Measurements from ENCODE around the gene PLEKHA4.
"Not testable (repeated sequence)": the region's sequence is repeated elsewhere in the genome, so short reads cannot be mapped to it uniquely, and the experiment has no call there.

PLEKHA4 gene

GRCh38 chr19:48872182-48872883, 3.9 kb upstream of the PLEKHA4 start, which contains the start of gene PPP1R15A:
Gene PPP1R15A (plus strand): TSS chr19:48872421. CDS start chr19:48873234, 813 bp downstream.
- H3K27ac ChIP-seq (ENCODE audit: low read length): peak within 1 kb of the TSS; percentile 100
- H3K9me3 ChIP-seq (ENCODE audit: control insufficient read depth in 1 of 2, low read length in 2 of 2): no peaks in the 10 kb centered on the region
- peaks cover 22 to 44% of the 10 kb centered on the region in 2 donors for H3K36me3 ChIP-seq (ENCODE audit: control insufficient read depth in 1 of 2, insufficient read depth in 2 of 2, low read length in 2 of 2)
- peaks cover 0 to 32% of the 10 kb centered on the region in 2 donors for H3K4me1 ChIP-seq (ENCODE audit: control insufficient read depth in 1 of 2, insufficient read depth in 2 of 2, low read length in 2 of 2)
- H3K27me3 ChIP-seq (ENCODE audit: low read depth, low read length): no peaks in the 10 kb centered on the region
- H3K4me3 ChIP-seq (ENCODE audit: low read depth in 1 of 2, low read length in 2 of 2): peak within 1 kb of the TSS; percentile 97 to 99

- not testable (repeated sequence) for H3K27me3 ChIP-seq (ENCODE audit: low read depth, low read length); H3K27ac ChIP-seq (ENCODE audit: low read length); H3K9me3 ChIP-seq (ENCODE audit: control insufficient read depth in 1 of 2, low read length in 2 of 2)
- Histone ChIP-seq H3K4me1 (ENCODE audit: control insufficient read depth in 1 of 2, insufficient read depth in 2 of 2, low read length in 2 of 2) (peaks cover 0 to 37% of the 10 kb centered on the region in 2 donors), H3K4me3 (ENCODE audit: low read depth in 1 of 2, low read length in 2 of 2) (peak overlapping the region in 1 of 2 donors; percentile 97), H3K36me3 (ENCODE audit: control insufficient read depth in 1 of 2, insufficient read depth in 2 of 2, low read length in 2 of 2) (peaks cover 22 to 43% of the 10 kb centered on the region in 2 donors)
Observed at GRCh38 chr19:48871471-48872181, 3.2 kb upstream of the PLEKHA4 start.

GRCh38 chr19:48870048-48870447, 1.6 kb upstream of the PLEKHA4 start:
- no peak overlapping the region for H3K4me3 ChIP-seq (ENCODE audit: low read depth in 1 of 2, low read length in 2 of 2)
- H3K27ac ChIP-seq (ENCODE audit: low read length): no peak overlapping the region
- peaks cover 0 to 29% of the 10 kb centered on the region in 2 donors for H3K4me1 ChIP-seq (ENCODE audit: control insufficient read depth in 1 of 2, insufficient read depth in 2 of 2, low read length in 2 of 2)
- H3K9me3 ChIP-seq (ENCODE audit: control insufficient read depth in 1 of 2, low read length in 2 of 2): no peaks in the 10 kb centered on the region
- H3K27me3 ChIP-seq (ENCODE audit: low read depth, low read length): no peaks in the 10 kb centered on the region
- H3K36me3 ChIP-seq (ENCODE audit: control insufficient read depth in 1 of 2, insufficient read depth in 2 of 2, low read length in 2 of 2): peaks cover 15 to 29% of the 10 kb centered on the region in 2 donors

- Histone ChIP-seq H3K4me1 (ENCODE audit: control insufficient read depth in 1 of 2, insufficient read depth in 2 of 2, low read length in 2 of 2) (peaks cover 0 to 15% of the 10 kb centered on the region in 2 donors), H3K27me3 (ENCODE audit: low read depth, low read length) (no peaks in the 10 kb centered on the region), H3K4me3 (ENCODE audit: low read depth in 1 of 2, low read length in 2 of 2) (peak overlapping the region; percentile 55 to 59), H3K9me3 (ENCODE audit: control insufficient read depth in 1 of 2, low read length in 2 of 2) (no peaks in the 10 kb centered on the region), H3K27ac (ENCODE audit: low read length) (peak overlapping the region; percentile 86), H3K36me3 (ENCODE audit: control insufficient read depth in 1 of 2, insufficient read depth in 2 of 2, low read length in 2 of 2) (peaks cover 0 to 5% of the 10 kb centered on the region in 2 donors)
Observed at GRCh38 chr19:48867746-48868113, 687 bp downstream of the PLEKHA4 start.

GRCh38 chr19:48867123-48867745, 1.2 kb downstream of the PLEKHA4 start:
- no peaks in the 10 kb centered on the region for H3K27me3 ChIP-seq (ENCODE audit: low read depth, low read length)
- H3K27ac ChIP-seq (ENCODE audit: low read length): no peak overlapping the region
- peak overlapping the region; percentile 55 to 59 for H3K4me3 ChIP-seq (ENCODE audit: low read depth in 1 of 2, low read length in 2 of 2)
- H3K36me3 ChIP-seq (ENCODE audit: control insufficient read depth in 1 of 2, insufficient read depth in 2 of 2, low read length in 2 of 2): peaks cover 0 to under 1% of the 10 kb centered on the region in 2 donors
- no peaks in the 10 kb centered on the region for H3K9me3 ChIP-seq (ENCODE audit: control insufficient read depth in 1 of 2, low read length in 2 of 2)
- peaks cover 0 to 15% of the 10 kb centered on the region in 2 donors for H3K4me1 ChIP-seq (ENCODE audit: control insufficient read depth in 1 of 2, insufficient read depth in 2 of 2, low read length in 2 of 2)

GRCh38 chr19:48866692-48867091, 1.7 kb downstream of the PLEKHA4 start:
- Histone ChIP-seq H3K27ac (ENCODE audit: low read length) (no peak overlapping the region), H3K4me1 (ENCODE audit: control insufficient read depth in 1 of 2, insufficient read depth in 2 of 2, low read length in 2 of 2) (peaks cover 0 to 15% of the 10 kb centered on the region in 2 donors), H3K4me3 (ENCODE audit: low read depth in 1 of 2, low read length in 2 of 2) (peak overlapping the region; percentile 55 to 59), H3K36me3 (ENCODE audit: control insufficient read depth in 1 of 2, insufficient read depth in 2 of 2, low read length in 2 of 2) (peaks cover 0 to under 1% of the 10 kb centered on the region in 2 donors), H3K27me3 (ENCODE audit: low read depth, low read length) (no peaks in the 10 kb centered on the region), H3K9me3 (ENCODE audit: control insufficient read depth in 1 of 2, low read length in 2 of 2) (no peaks in the 10 kb centered on the region)

GRCh38 chr19:48862827-48863226, 5.6 kb downstream of the PLEKHA4 start:
- H3K36me3 ChIP-seq (ENCODE audit: control insufficient read depth in 1 of 2, insufficient read depth in 2 of 2, low read length in 2 of 2): peaks cover 0 to 20% of the 10 kb centered on the region in 2 donors
- no peaks in the 10 kb centered on the region for H3K27me3 ChIP-seq (ENCODE audit: low read depth, low read length)
- no peak overlapping the region for H3K27ac ChIP-seq (ENCODE audit: low read length)
- H3K4me1 ChIP-seq (ENCODE audit: control insufficient read depth in 1 of 2, insufficient read depth in 2 of 2, low read length in 2 of 2): peaks cover 0 to 15% of the 10 kb centered on the region in 2 donors
- H3K4me3 ChIP-seq (ENCODE audit: low read depth in 1 of 2, low read length in 2 of 2): no peak overlapping the region
- H3K9me3 ChIP-seq (ENCODE audit: control insufficient read depth in 1 of 2, low read length in 2 of 2): no peaks in the 10 kb centered on the region

- H3K36me3 ChIP-seq (ENCODE audit: control insufficient read depth in 1 of 2, insufficient read depth in 2 of 2, low read length in 2 of 2): peaks cover 0 to 20% of the 10 kb centered on the region in 2 donors
- H3K9me3 ChIP-seq (ENCODE audit: control insufficient read depth in 1 of 2, low read length in 2 of 2): no peaks in the 10 kb centered on the region
- H3K4me3 ChIP-seq (ENCODE audit: low read depth in 1 of 2, low read length in 2 of 2): no peak overlapping the region
- H3K4me1 ChIP-seq (ENCODE audit: control insufficient read depth in 1 of 2, insufficient read depth in 2 of 2, low read length in 2 of 2): peaks cover 0 to 3% of the 10 kb centered on the region in 2 donors
- no peak overlapping the region for H3K27ac ChIP-seq (ENCODE audit: low read length)
- H3K27me3 ChIP-seq (ENCODE audit: low read depth, low read length): no peaks in the 10 kb centered on the region
Observed at GRCh38 chr19:48861313-48861712, 7.1 kb downstream of the PLEKHA4 start.

- H3K4me1 ChIP-seq (ENCODE audit: control insufficient read depth in 1 of 2, insufficient read depth in 2 of 2, low read length in 2 of 2): no peaks in the 10 kb centered on the region
- H3K27me3 ChIP-seq (ENCODE audit: low read depth, low read length): no peaks in the 10 kb centered on the region
- H3K36me3 ChIP-seq (ENCODE audit: control insufficient read depth in 1 of 2, insufficient read depth in 2 of 2, low read length in 2 of 2): peaks cover 0 to 20% of the 10 kb centered on the region in 2 donors
- H3K27ac ChIP-seq (ENCODE audit: low read length): no peak overlapping the region
- H3K9me3 ChIP-seq (ENCODE audit: control insufficient read depth in 1 of 2, low read length in 2 of 2): no peaks in the 10 kb centered on the region
- H3K4me3 ChIP-seq (ENCODE audit: low read depth in 1 of 2, low read length in 2 of 2): no peak overlapping the region
Observed at GRCh38 chr19:48859711-48860572, 8.5 kb downstream of the PLEKHA4 start.

- Histone ChIP-seq H3K4me3 (ENCODE audit: low read depth in 1 of 2, low read length in 2 of 2) (no peak overlapping the region), H3K27ac (ENCODE audit: low read length) (no peak overlapping the region), H3K27me3 (ENCODE audit: low read depth, low read length) (no peaks in the 10 kb centered on the region), H3K4me1 (ENCODE audit: control insufficient read depth in 1 of 2, insufficient read depth in 2 of 2, low read length in 2 of 2) (no peaks in the 10 kb centered on the region), H3K9me3 (ENCODE audit: control insufficient read depth in 1 of 2, low read length in 2 of 2) (no peaks in the 10 kb centered on the region), H3K36me3 (ENCODE audit: control insufficient read depth in 1 of 2, insufficient read depth in 2 of 2, low read length in 2 of 2) (peaks cover 0 to 20% of the 10 kb centered on the region in 2 donors)
Observed at GRCh38 chr19:48858984-48859710, 9.3 kb downstream of the PLEKHA4 start.

Measured in muscle layer of duodenum (tissue), 2 donors.